Measurements from ENCODE around the gene UBR2. TPM values are rescaled to one million over a fixed set of nuclear protein-coding genes. Genes with fewer than 3 reads are reported as not detected.

Gene UBR2
- total RNA-seq, 4 donors from 2014 or later = 22.7 to 28.7 (median 25.3) TPM

DNA sequence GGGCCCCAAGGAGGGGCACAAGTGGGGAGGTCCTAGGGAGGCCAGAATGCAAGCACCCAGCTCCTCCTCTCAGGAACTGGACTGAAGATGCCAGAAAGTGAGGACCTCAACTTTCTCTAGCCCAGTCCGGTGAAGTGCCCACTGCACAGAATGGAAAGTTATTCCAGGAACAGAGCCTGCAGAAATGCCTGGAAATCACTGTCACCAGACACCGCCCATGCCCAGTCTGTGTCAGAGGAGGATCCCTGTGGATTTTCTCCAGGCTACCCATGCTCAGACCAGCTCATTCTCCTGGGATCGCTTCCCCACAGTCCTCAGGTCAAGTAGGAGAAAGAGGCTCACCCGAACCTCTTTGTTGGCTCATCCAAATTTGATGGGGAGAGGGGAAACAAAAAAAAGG lies 152.0 kb downstream of the UBR2 start:
- H3K4me3 ChIP-seq (ENCODE audit: low read depth, poor library complexity, severe bottlenecking) = no peak overlapping the region
- WGBS, 2 donors = 83 to 88% methylated on average over 4 of the region's 4 CpGs
- no peak for DNase-seq (ENCODE audit: low spot score in 2 of 2)
- intact Hi-C loops (cut with DNase I; ENCODE audit: low total_unique reads) = no loop called here
- TF ChIP-seq POLR2A (IDR thresholded peaks at IDR 0.05) (no peak), CTCF (IDR thresholded peaks at IDR 0.05) (no peak)

- WGBS, 2 donors = 64 to 67% methylated on average over 8 of the region's 8 CpGs
- TF ChIP-seq CTCF (IDR thresholded peaks at IDR 0.05) (no peak), POLR2A (IDR thresholded peaks at IDR 0.05) (no peak)
- DNase-seq (ENCODE audit: low spot score in 2 of 2) = no peak
- H3K4me3 ChIP-seq (ENCODE audit: low read depth, poor library complexity, severe bottlenecking) = no peak overlapping the region
- intact Hi-C loops (cut with DNase I; ENCODE audit: low total_unique reads) = loop anchor here (10.0 kb wide), 1 partner anchor 56 kb away; no protein-coding TSS in a partner anchor
Measured at GRCh38 chr6:42720739-42721138, 156.9 kb downstream of the UBR2 start.

DNA sequence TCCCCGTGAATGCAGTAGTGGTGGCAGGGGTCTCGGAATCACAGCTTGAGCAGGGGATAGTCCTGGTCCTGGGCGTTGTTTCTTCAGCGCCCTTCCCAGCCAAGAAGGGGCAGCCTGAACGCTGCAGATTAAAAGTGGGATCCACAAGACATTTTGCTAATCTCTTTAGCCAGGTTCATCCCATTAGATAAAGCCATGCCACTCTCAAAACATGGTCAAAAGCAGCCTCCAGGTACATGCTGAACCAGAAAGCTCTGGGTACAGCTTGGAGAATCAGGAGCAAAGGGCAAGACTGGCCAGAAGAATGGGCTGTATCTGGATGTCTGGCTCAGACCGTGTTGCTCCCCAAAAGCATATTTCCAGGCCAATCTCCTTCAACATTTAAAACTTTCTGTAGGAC lies 158.7 kb downstream of the UBR2 start, which contains the start of gene PRPH2:
TSS of gene PRPH2 (minus strand) at position 101 of the 400 bp plus-strand sequence. CDS start 263 bp downstream, outside the sequence.
- 93 to 94% methylated on average over 6 of the region's 6 CpGs for WGBS, 2 donors
- no peak for DNase-seq (ENCODE audit: low spot score in 2 of 2)
- H3K4me3 ChIP-seq (ENCODE audit: low read depth, poor library complexity, severe bottlenecking) = no peak within 1 kb of the TSS
- TF ChIP-seq POLR2A (IDR thresholded peaks at IDR 0.05) (no peak), CTCF (IDR thresholded peaks at IDR 0.05) (no peak)
- intact Hi-C loops (cut with DNase I; ENCODE audit: low total_unique reads) = loop anchor here (10.0 kb wide), 1 partner anchor 58 kb away; no protein-coding TSS in a partner anchor

GRCh38 chr6:42724825-42725224 lies 161.0 kb downstream of the UBR2 start:
- intact Hi-C loops (cut with DNase I; ENCODE audit: low total_unique reads) = loop anchor here (10.0 kb wide), 1 partner anchor 60 kb away; no protein-coding TSS in a partner anchor
- DNase-seq (ENCODE audit: low spot score in 2 of 2) = no peak
- no peak overlapping the region for H3K4me3 ChIP-seq (ENCODE audit: low read depth, poor library complexity, severe bottlenecking)
- no peak for TF ChIP-seq POLR2A (IDR thresholded peaks at IDR 0.05)

GRCh38 chr6:42726026-42726425 lies 162.2 kb downstream of the UBR2 start:
- no peak overlapping the region for H3K4me3 ChIP-seq (ENCODE audit: low read depth, poor library complexity, severe bottlenecking)
- TF ChIP-seq POLR2A (IDR thresholded peaks at IDR 0.05) = no peak
- no peak for TF ChIP-seq CTCF (IDR thresholded peaks at IDR 0.05)
- no peak for DNase-seq (ENCODE audit: low spot score in 2 of 2)
- intact Hi-C loops (cut with DNase I; ENCODE audit: low total_unique reads) = loop anchor here (10.0 kb wide), 1 partner anchor 61 kb away; no protein-coding TSS in a partner anchor

DNA sequence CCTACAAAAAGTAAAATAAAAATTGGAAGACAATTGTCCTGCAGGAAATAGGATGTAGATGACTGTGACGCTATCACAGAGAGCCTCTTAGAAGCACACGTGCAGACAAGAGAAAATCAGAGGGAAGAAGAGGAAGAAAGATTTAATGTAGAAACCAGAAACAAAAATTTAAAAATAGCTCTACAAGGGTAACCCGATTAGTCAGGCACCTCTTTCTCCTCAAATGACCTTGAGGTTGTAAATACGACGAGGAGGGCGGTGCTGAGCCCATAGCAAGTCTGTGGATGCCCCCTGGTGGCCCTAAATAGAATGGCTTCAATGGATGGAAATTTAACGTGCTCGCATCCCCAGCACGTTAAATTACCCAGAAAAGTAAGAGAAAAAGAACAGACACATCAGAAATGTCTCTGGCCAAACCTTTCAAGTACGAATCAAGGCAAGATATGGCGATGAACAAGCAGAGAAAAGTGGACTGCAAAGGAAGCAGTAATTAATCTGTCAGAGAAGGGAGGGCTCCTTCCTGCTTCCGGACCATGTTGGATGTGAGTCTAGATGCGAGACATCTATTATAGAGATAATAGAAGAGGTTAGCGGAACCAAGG lies 162.8 kb downstream of the UBR2 start:
- intact Hi-C loops (cut with DNase I; ENCODE audit: low total_unique reads) = loop anchor here (10.0 kb wide), 1 partner anchor 62 kb away; no protein-coding TSS in a partner anchor
- TF ChIP-seq POLR2A (IDR thresholded peaks at IDR 0.05) (no peak), CTCF (IDR thresholded peaks at IDR 0.05) (peak in 1 of 3 donors; percentile 84)
- peak; percentile 73 to 91 for DNase-seq (ENCODE audit: low spot score in 2 of 2)
- WGBS, 2 donors = 1% methylated on average over 14 of the region's 14 CpGs
- peak overlapping the region; percentile 25 for H3K4me3 ChIP-seq (ENCODE audit: low read depth, poor library complexity, severe bottlenecking)

All from lower leg skin (tissue), 4 donors.